ENCODE data around the gene SAMD4A.

SAMD4A gene

DNA sequence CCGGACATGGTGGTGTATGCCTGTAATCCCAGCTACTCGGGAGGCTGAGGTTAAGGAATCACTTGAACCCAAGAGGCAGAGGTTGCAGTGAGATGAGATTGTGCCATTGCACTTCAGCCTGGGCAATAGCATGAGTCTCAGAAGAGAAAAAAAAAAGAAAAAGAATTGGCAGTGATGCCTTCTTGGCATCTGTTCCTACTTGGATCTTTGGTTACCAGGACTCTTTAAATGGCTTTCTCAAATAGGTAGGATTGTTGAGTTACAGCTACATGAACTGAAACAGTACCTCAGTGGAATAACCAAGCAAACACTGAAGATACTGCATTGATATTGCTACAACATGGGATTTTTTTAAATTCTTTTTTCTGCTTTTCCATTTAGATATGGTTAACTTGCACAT, 136.8 kb downstream of the SAMD4A start:
- TF ChIP-seq CTCF (IDR thresholded peaks at IDR 0.05) = no peak

GRCh38 chr14:54704768-54705167, 137.8 kb downstream of the SAMD4A start:
- TF ChIP-seq CTCF (IDR thresholded peaks at IDR 0.05) = no peak

DNA sequence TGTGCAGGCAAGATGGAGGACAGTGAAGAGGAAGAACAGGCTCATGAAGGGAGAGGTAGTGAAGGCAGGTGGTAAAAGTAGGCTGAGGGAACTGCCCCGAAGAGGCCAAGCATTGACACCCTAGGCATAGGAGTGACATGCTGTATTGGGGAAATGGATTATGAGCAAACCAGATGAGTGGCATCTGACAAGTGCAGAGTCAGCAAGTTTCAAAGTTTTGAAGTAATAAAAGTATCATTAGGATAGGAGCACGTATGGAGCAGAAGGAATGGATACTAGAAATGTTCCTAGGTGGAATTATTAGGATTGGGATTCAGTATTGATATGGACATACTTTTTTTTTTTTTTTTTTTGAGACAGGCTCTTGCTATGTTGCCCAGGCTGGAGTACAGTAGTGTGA, 139.8 kb downstream of the SAMD4A start:
- TF ChIP-seq CTCF (IDR thresholded peaks at IDR 0.05) = no peak

GRCh38 chr14:54708161-54708560, 141.2 kb downstream of the SAMD4A start:
- no peak for TF ChIP-seq CTCF (IDR thresholded peaks at IDR 0.05)

- TF ChIP-seq CTCF (IDR thresholded peaks at IDR 0.05) = no peak
Measured at GRCh38 chr14:54708982-54709381, 142.1 kb downstream of the SAMD4A start.

GRCh38 chr14:54709444-54709843, 142.5 kb downstream of the SAMD4A start:
- TF ChIP-seq CTCF (IDR thresholded peaks at IDR 0.05) = no peak

DNA sequence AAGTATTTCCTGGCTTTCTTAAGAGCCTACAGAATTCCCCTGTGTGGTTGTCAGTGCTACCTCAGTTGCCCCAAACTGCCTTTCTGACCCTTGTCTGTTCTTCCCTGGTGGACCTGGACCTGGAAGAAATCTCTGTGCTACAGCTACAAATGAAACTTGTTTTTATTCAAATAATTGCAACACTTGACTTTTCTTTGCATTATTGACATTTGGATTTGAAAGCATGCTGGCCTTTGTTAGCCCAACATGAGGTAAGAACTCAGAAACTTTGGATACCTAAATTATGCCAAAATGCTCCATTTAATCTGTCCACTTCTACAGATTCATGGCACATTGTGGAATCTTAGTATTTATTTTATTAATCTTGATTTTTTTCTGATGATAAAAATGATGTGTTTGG, 142.9 kb downstream of the SAMD4A start:
- no peak for TF ChIP-seq CTCF (IDR thresholded peaks at IDR 0.05)

DNA sequence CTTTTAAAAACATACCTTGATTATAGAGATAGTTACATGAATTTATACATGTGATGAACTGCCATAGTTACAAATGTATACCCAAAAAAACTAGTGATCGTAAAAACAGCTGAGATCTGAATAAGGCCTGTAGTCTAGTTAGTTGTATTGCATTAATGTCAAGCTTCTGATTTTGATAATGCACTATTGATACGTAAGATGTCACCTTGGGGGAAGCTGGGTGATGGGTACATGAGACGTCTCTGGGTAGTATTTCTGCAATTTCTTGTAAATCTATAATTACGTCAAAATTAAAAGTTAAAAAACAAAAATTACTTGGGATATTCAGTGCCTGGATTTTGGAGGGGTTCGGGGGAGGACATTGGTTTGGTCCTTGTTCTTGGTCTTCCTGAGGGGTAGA, 144.4 kb downstream of the SAMD4A start:
- TF ChIP-seq CTCF (IDR thresholded peaks at IDR 0.05) = no peak

All from LNCAP (cell line).